WERI-Rb-1 (cell line): ENCODE measurements around the gene DEFB129.
"Not testable (repeated sequence)": the region's sequence is repeated elsewhere in the genome, so short reads cannot be mapped to it uniquely, and the experiment has no call there.

Experiments
- DNase-seq: peaks from one replicate; pipeline ENCODE4 v3.0.0-alpha.2; 2020
- H3K27ac ChIP-seq: fragments of 250-450 bp; sonication (Bioruptor Pico); 2 replicates; pipeline ENCODE4 v1.5.1; 2020; ENCODE audit warnings: mild to moderate bottlenecking, moderate library complexity
- H3K27me3 ChIP-seq: fragments of 250-450 bp; sonication (Bioruptor Pico); 2 replicates; pipeline ENCODE4 v1.5.1; 2021; ENCODE audit warnings: mild to moderate bottlenecking, low read depth, moderate library complexity; ENCODE audit not compliant: insufficient read depth, severe bottlenecking
- H3K36me3 ChIP-seq: fragments of 250-450 bp; sonication (Bioruptor Pico); 2 replicates; pipeline ENCODE4 v1.5.1; 2020; ENCODE audit warnings: mild to moderate bottlenecking, moderate library complexity
- H3K4me3 ChIP-seq: 2 replicates; pipeline ENCODE4 v1.5.1; 2011; ENCODE audit warnings: low read depth, mild to moderate bottlenecking, control low read depth, low read length
- H3K9me3 ChIP-seq: fragments of 250-450 bp; sonication (Bioruptor Pico); 2 replicates; pipeline ENCODE4 v1.5.1; 2021; ENCODE audit warnings: mild to moderate bottlenecking, moderate library complexity; ENCODE audit not compliant: severe bottlenecking
- TF ChIP-seq, protein P1 (sequence below): IDR thresholded peaks from 2 replicates; pipeline ENCODE4 v1.5.1; 2011; ENCODE audit warnings: low read depth, mild to moderate bottlenecking, control low read depth, inconsistent platforms, low read length

The DEFB129 gene

GRCh38 chr20:226958-227357, at the start of gene DEFB129:
TSS of gene DEFB129 (plus strand) at chr20:227258. CDS start at chr20:227289, 31 bp downstream.
- TF ChIP-seq, protein P1, sequence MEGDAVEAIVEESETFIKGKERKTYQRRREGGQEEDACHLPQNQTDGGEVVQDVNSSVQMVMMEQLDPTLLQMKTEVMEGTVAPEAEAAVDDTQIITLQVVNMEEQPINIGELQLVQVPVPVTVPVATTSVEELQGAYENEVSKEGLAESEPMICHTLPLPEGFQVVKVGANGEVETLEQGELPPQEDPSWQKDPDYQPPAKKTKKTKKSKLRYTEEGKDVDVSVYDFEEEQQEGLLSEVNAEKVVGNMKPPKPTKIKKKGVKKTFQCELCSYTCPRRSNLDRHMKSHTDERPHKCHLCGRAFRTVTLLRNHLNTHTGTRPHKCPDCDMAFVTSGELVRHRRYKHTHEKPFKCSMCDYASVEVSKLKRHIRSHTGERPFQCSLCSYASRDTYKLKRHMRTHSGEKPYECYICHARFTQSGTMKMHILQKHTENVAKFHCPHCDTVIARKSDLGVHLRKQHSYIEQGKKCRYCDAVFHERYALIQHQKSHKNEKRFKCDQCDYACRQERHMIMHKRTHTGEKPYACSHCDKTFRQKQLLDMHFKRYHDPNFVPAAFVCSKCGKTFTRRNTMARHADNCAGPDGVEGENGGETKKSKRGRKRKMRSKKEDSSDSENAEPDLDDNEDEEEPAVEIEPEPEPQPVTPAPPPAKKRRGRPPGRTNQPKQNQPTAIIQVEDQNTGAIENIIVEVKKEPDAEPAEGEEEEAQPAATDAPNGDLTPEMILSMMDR = no peak
- Histone ChIP-seq H3K27me3 (no peaks in the 10 kb centered on the region), H3K36me3 (no peaks in the 10 kb centered on the region), H3K27ac (no peak within 1 kb of the TSS), H3K4me3 (no peak within 1 kb of the TSS), H3K9me3 (no peaks in the 10 kb centered on the region)
- DNase-seq = no peak

- TF ChIP-seq, protein P1 = no peak
- no peak overlapping the region for H3K27ac ChIP-seq
- H3K4me3 ChIP-seq = no peak overlapping the region
- no peaks in the 10 kb centered on the region for H3K36me3 ChIP-seq
- peaks cover 21% of the 10 kb centered on the region for H3K27me3 ChIP-seq
- H3K9me3 ChIP-seq = peaks cover 9% of the 10 kb centered on the region
- DNase-seq = no peak
Observed at GRCh38 chr20:184288-184687, 42.8 kb upstream of the DEFB129 start.

DNA sequence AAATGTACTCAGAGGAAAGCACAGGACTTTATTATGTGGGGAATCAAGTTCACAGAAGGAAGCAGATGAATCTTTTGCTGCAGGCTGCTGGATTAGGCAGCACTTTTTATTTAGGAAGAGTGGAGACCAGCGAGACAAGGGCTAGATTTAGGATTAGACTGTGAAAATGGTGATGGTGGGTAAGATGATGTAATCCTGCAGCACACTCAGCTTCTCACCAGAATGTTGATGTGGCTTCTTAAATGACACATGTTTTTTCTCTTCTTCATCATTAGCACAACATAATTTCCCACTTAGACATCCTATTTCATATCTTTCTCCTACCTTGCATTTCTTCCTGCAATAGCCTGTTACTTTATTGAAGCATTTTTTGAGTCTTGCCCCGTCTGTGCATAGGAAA, 39.3 kb upstream of the DEFB129 start:
- no peak overlapping the region for H3K27ac ChIP-seq
- H3K36me3 ChIP-seq = no peaks in the 10 kb centered on the region
- no peak overlapping the region for H3K4me3 ChIP-seq
- peaks cover 19% of the 10 kb centered on the region for H3K9me3 ChIP-seq
- TF ChIP-seq, protein P1 = no peak
- H3K27me3 ChIP-seq = peaks cover 21% of the 10 kb centered on the region
- DNase-seq = no peak

- Histone ChIP-seq H3K27me3 (peaks cover 15% of the 10 kb centered on the region), H3K27ac (no peak within 1 kb of the TSS), H3K36me3 (no peaks in the 10 kb centered on the region), H3K9me3 (peaks cover 10% of the 10 kb centered on the region), H3K4me3 (no peak within 1 kb of the TSS)
- TF ChIP-seq, protein P1 = no peak
- DNase-seq = no peak
Observed at GRCh38 chr20:189611-190010, 37.4 kb upstream of the DEFB129 start, which contains the start of gene DEFB128. TSS of gene DEFB128 (minus strand) at chr20:189711. CDS start at chr20:189623, 88 bp downstream.

GRCh38 chr20:198225-198624, 28.8 kb upstream of the DEFB129 start:
- no peak overlapping the region for H3K4me3 ChIP-seq
- no peaks in the 10 kb centered on the region for H3K36me3 ChIP-seq
- H3K27ac ChIP-seq = no peak overlapping the region
- DNase-seq = no peak
- H3K27me3 ChIP-seq = peaks cover 6% of the 10 kb centered on the region
- TF ChIP-seq, protein P1 = no peak
- no peaks in the 10 kb centered on the region for H3K9me3 ChIP-seq

DNA sequence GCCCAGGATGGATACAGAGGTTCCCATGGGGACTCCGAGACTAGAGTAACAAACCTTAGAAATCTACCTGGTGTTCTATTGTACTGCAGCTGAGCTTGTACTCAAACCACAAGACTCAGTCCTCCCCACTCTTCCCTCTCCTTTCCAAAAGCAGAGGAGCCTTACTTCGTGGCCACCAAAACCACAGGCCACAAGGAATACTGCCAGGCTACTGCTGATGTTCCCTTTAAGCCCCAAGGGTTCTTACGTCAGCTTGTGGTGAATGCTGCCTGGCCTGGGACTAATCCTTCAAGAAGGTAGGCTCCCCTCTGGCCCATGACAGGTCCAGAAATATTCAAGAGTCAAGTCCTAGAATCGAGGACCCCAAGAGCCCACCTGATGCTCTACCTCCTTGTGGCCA, 27.1 kb upstream of the DEFB129 start:
- Histone ChIP-seq H3K36me3 (no peaks in the 10 kb centered on the region), H3K4me3 (no peak overlapping the region), H3K9me3 (no peaks in the 10 kb centered on the region), H3K27ac (no peak overlapping the region), H3K27me3 (peaks cover 6% of the 10 kb centered on the region)
- DNase-seq = no peak
- TF ChIP-seq, protein P1 = no peak

- not testable (repeated sequence) for H3K4me3 ChIP-seq, DNase-seq, H3K36me3 ChIP-seq, H3K27ac ChIP-seq, H3K27me3 ChIP-seq, H3K9me3 ChIP-seq
Observed at GRCh38 chr20:203630-204029, 23.4 kb upstream of the DEFB129 start.
